K562 (cell line): ENCODE data around the gene PRPF18. TPM values are rescaled to one million over a fixed set of nuclear protein-coding genes. Genes with fewer than 3 reads are reported as not detected.

Source experiments
- ATAC-seq: fragments of 200-7000 bp; cut with Tn5 transposase; 3 replicates; pipeline ENCODE4 v1.9.1; 2020; ENCODE audit warnings: moderate library complexity
- BruUV-seq: library from RNA; stranded (reverse); fragments of 400-500 nt; replicated peaks from 2 replicates; lab custom pipeline; 2021; lab: Mats Ljungman, UMichigan
- CTCF ChIA-PET: fragments of 300-600 bp; formaldehyde crosslinking; extraction: SDS; loops from one replicate; lab custom pipeline; 2021; ENCODE audit warnings: low intra/inter-chr PET ratio; lab: Yijun Ruan, JAX
- POLR2A ChIA-PET: fragments of 300-600, 350-650 bp; sonication (Branson Sonifier 250); formaldehyde crosslinking; extraction: SDS; loops from one replicate; lab custom pipeline; 2021; ENCODE audit warnings: antibody characterized with exemption, inconsistent platforms; lab: Yijun Ruan, JAX
- DNase-seq, 4 experiments: peaks; one replicate each; pipeline versions ENCODE4 v3.0.0 to v3.0.0-alpha.2; 2011 to 2018; ENCODE audit warnings: low spot score in 3 of 4, mixed read lengths in 3 of 4; ENCODE audit errors: extremely low read depth in 1 of 4
- FAIRE-seq: peaks from 2 replicates; lab custom pipeline; 2011; peaks lifted over from hg19 to GRCh38; lab: Jason Lieb, UNC
- H2AFZ ChIP-seq: 2 replicates; pipeline ENCODE4 v1.6.0; 2011; ENCODE audit warnings: low read depth, low read length, control low read depth, inconsistent platforms
- H3K27ac ChIP-seq: fragments of 200-600 bp; 3 replicates; pipeline ENCODE4 v1.8.0; 2011; ENCODE audit warnings: low read depth, mild to moderate bottlenecking, control low read depth, inconsistent platforms, low read length, moderate library complexity, mixed read lengths; ENCODE audit errors: extremely low read depth
- H3K27me3 ChIP-seq, 2 experiments: fragments of 300-600 bp in 1 of 2; 2 replicates in 1 of 2; 3 replicates in 1 of 2; pipeline versions ENCODE4 v1.6.0 to v1.8.0; 2011; ENCODE audit warnings: inconsistent platforms in 2 of 2, low read length in 2 of 2, mild to moderate bottlenecking in 1 of 2, mixed read lengths in 1 of 2, moderate library complexity in 1 of 2; ENCODE audit not compliant: control insufficient read depth in 2 of 2, insufficient read depth in 2 of 2
- H3K36me3 ChIP-seq: fragments of 300-600 bp; 3 replicates; pipeline ENCODE4 v1.8.0; 2011; ENCODE audit warnings: mild to moderate bottlenecking, low read length, inconsistent platforms; ENCODE audit not compliant: control insufficient read depth, insufficient read depth
- H3K4me1 ChIP-seq, 2 experiments: fragments of 200-600 bp in 1 of 2; replicated peaks in 1 of 2; 2 replicates in 1 of 2; 3 replicates in 1 of 2; pipeline versions ENCODE4 v1.5.1 to v1.8.0; 2011; ENCODE audit warnings: inconsistent platforms in 2 of 2, low read length in 2 of 2, mild to moderate bottlenecking in 1 of 2, mixed read lengths in 1 of 2, moderate library complexity in 1 of 2; ENCODE audit not compliant: control insufficient read depth in 2 of 2, insufficient read depth in 2 of 2
- H3K4me2 ChIP-seq: 2 replicates; pipeline ENCODE4 v1.6.1; 2011; ENCODE audit warnings: low read length, control low read depth, inconsistent platforms, mixed read lengths; ENCODE audit not compliant: insufficient read depth
- H3K4me3 ChIP-seq: fragments of 200-600 bp; sonication (generic), shearing (Covaris generic); 2 replicates; pipeline ENCODE4 v1.5.1; 2016; ENCODE audit warnings: control low read depth, inconsistent platforms
- H3K79me2 ChIP-seq: fragments of 200-600 bp; 3 replicates; pipeline ENCODE4 v1.8.0; 2011; ENCODE audit warnings: low read length, inconsistent platforms; ENCODE audit not compliant: control insufficient read depth, insufficient read depth
- H3K9ac ChIP-seq, 2 experiments: 2 replicates each; pipeline versions ENCODE4 v1.6.0 to v1.6.1; 2011; ENCODE audit warnings: low read depth in 2 of 2, low read length in 2 of 2, control low read depth in 1 of 2, inconsistent platforms in 1 of 2, mild to moderate bottlenecking in 1 of 2, mixed read lengths in 1 of 2; ENCODE audit not compliant: insufficient read depth in 1 of 2
- H3K9me1 ChIP-seq: one replicate; pipeline ENCODE4 v1.6.0; 2011; ENCODE audit warnings: inconsistent platforms, mild to moderate bottlenecking, low read length, moderate library complexity; ENCODE audit not compliant: control insufficient read depth, insufficient read depth
- H3K9me3 ChIP-seq: replicated peaks from 2 replicates; pipeline ENCODE4 v1.5.1; 2011; ENCODE audit warnings: low read depth, low read length, inconsistent platforms; ENCODE audit not compliant: control insufficient read depth, insufficient read depth
- H4K20me1 ChIP-seq: replicated peaks from 2 replicates; pipeline ENCODE4 v1.6.1; 2011; ENCODE audit warnings: low read length, inconsistent platforms, mixed read lengths; ENCODE audit not compliant: control insufficient read depth, insufficient read depth
- ARID3A ChIP-seq: IDR thresholded peaks from 2 replicates; pipeline ENCODE4 v1.6.1; 2012; ENCODE audit warnings: low read depth, low read length, improper control_type of control experiment, borderline replicate concordance
- CHD2 ChIP-seq: IDR thresholded peaks from 2 replicates; pipeline ENCODE4 v1.6.1; 2011; ENCODE audit warnings: low read depth, low read length
- DMBX1 ChIP-seq: fragments of 250-450 bp; sonication (Bioruptor Pico); IDR thresholded peaks from 2 replicates; pipeline ENCODE4 v1.8.0; 2022; ENCODE audit warnings: inconsistent platforms, mild to moderate bottlenecking, moderate library complexity, borderline replicate concordance
- EP300 ChIP-seq: IDR thresholded peaks from 2 replicates; pipeline ENCODE4 v1.6.1; 2012; ENCODE audit warnings: low read length, improper control_type of control experiment
- HMBOX1 ChIP-seq: sonication (generic); IDR thresholded peaks from 2 replicates; pipeline ENCODE4 v1.6.1; 2016
- HOMEZ ChIP-seq: fragments of 250-450 bp; sonication (Bioruptor Pico); IDR thresholded peaks from 2 replicates; pipeline ENCODE4 v1.4.0; 2020; ENCODE audit warnings: mild to moderate bottlenecking, moderate library complexity
- KDM4B ChIP-seq, 2 experiments: fragments of 450-650 bp in 1 of 2; sonication (generic) in 1 of 2; IDR thresholded peaks; 2 replicates each; pipeline ENCODE4 v1.6.1; 2016 to 2017; ENCODE audit warnings: borderline replicate concordance in 2 of 2, antibody characterized with exemption in 1 of 2, low read depth in 1 of 2, mild to moderate bottlenecking in 1 of 2
- LARP7 ChIP-seq: fragments of 450-650 bp; IDR thresholded peaks from 2 replicates; pipeline ENCODE4 v1.6.1; 2016
- MIER1 ChIP-seq: fragments of 450-650 bp; IDR thresholded peaks from 2 replicates; pipeline ENCODE4 v1.6.1; 2016; ENCODE audit warnings: antibody characterized with exemption, mild to moderate bottlenecking, low read depth
- NFXL1 ChIP-seq: fragments of 450-650 bp; formaldehyde crosslinking; IDR thresholded peaks from 2 replicates; pipeline ENCODE4 v1.4.0; 2021; ENCODE audit warnings: mild to moderate bottlenecking
- NR2C2 ChIP-seq, 2 experiments: fragments of 200-800 bp in 1 of 2; sonication (Bioruptor generic) in 1 of 2; sonication (generic) in 1 of 2; formaldehyde crosslinking in 1 of 2; IDR thresholded peaks; 2 replicates each; pipeline versions ENCODE4 v1.6.1 to v1.8.0; 2016 to 2022; ENCODE audit warnings: mild to moderate bottlenecking in 1 of 2, missing compliant biosample characterization in 1 of 2, missing genetic modification characterization in 1 of 2, missing genetic modification reagents in 1 of 2
- ZBTB11 ChIP-seq, 3 experiments: fragments of 200-800 bp in 1 of 3; fragments of 250-450 bp in 1 of 3; fragments of 450-650 bp in 1 of 3; sonication (Bioruptor Pico) in 1 of 3; sonication (Bioruptor generic) in 1 of 3; formaldehyde crosslinking in 1 of 3; IDR thresholded peaks; 2 replicates each; pipeline versions ENCODE4 v1.6.1 to v1.8.0; 2016 to 2022; ENCODE audit warnings: mild to moderate bottlenecking in 2 of 3, missing genetic modification characterization in 2 of 3, missing compliant biosample characterization in 1 of 3, moderate library complexity in 1 of 3
- ZNF311 ChIP-seq: fragments of 250-450 bp; sonication (Bioruptor Pico); IDR thresholded peaks from 2 replicates; pipeline ENCODE4 v1.4.0; 2020; ENCODE audit warnings: mild to moderate bottlenecking, moderate library complexity
- WGBS: fragments of 100-300 bp; shearing (Covaris generic); methylation state at CpG from one replicate; pipeline ENCODE4 v1.1.6; 2016; ENCODE audit warnings: low coverage, mixed read lengths; ENCODE audit not compliant: insufficient coverage; ENCODE audit errors: missing lambda C conversion rate; 5-methylcytosine and 5-hydroxymethylcytosine counted together
- in situ Hi-C: fragments of 300-500 bp; cut with MboI; formaldehyde crosslinking; loops from 4 replicates; pipeline ENCODE4 v1.15.0; 2018; ENCODE audit warnings: inconsistent platforms, mixed read lengths
- intact Hi-C: fragments of 100-400 bp; cut with micrococcal nuclease; formaldehyde crosslinking; loops from 2 replicates; pipeline ENCODE4 v1.14.2; 2022
- polyA plus RNA-seq, 8 experiments: library from polyadenylated mRNA; depleted of rRNA in 4 of 8; stranded (reverse) in 5 of 8; unstranded in 3 of 8; fragments of >200 nt; fragmentation: Nextera tagmentation in 2 of 8; fragmentation: Illumina TruSeq in 1 of 8; extraction: Ambion mirVana in 2 of 8; extraction: Trizol in 1 of 8; gene quantifications; 2 replicates each; pipeline versions ENCODE4 v1.2.1 to v1.2.3, GENCODE V29; 2011 to 2014; ENCODE audit warnings: inconsistent platforms in 1 of 8, missing spikeins in 1 of 8
- total RNA-seq, 7 experiments: library from RNA; depleted of rRNA in 6 of 7; stranded (reverse); fragments of >200 nt in 6 of 7; fragmentation: Illumina TruSeq in 2 of 7; extraction: Trizol in 2 of 7; gene quantifications; 2 replicates each; pipeline versions ENCODE4 v1.2.1 to v1.2.3, GENCODE V29; 2011 to 2021; ENCODE audit warnings: low replicate concordance in 1 of 7

The PRPF18 gene
- total and polyA plus RNA-seq, 9 of the 15 experiments (the other 6 are each of a cell fraction or from before 2014, with no cell fraction given): 14.0 to 30.6 (median 23.1) TPM

GRCh38 chr10:13650961-13651360 is 64.2 kb downstream of the PRPF18 start:
- no TSS peak for BruUV-seq
- FAIRE-seq: no peak
- 0 out of 3 replicates have a peak, but pooled peaks cover 5% of the 10 kb centered on the region for H3K36me3 ChIP-seq
- H3K27me3 ChIP-seq: no peaks in the 10 kb centered on the region
- no peak for DNase-seq
- H2AFZ ChIP-seq: no peak overlapping the region
- H4K20me1 ChIP-seq: no peaks in the 10 kb centered on the region
- H3K9ac ChIP-seq: no peak overlapping the region
- WGBS: 27% methylated on average over 5 of the region's 5 CpGs
- H3K4me3 ChIP-seq: no peak overlapping the region
- no peaks in the 10 kb centered on the region for H3K79me2 ChIP-seq
- ChIA-PET CTCF (interaction anchor here (0.5 kb wide), 1 partner anchor 14 kb away, joined by 4 read pairs; no protein-coding TSS in a partner anchor), POLR2A (no interaction called here)
- in situ Hi-C loops: loop anchor here (5.0 kb wide), 1 partner anchor 116 kb away; no protein-coding TSS in a partner anchor
- no peaks in the 10 kb centered on the region for H3K4me1 ChIP-seq
- peaks cover 4% of the 10 kb centered on the region for H3K9me1 ChIP-seq
- no peak overlapping the region for H3K4me2 ChIP-seq
- no peak for ATAC-seq
- intact Hi-C loops: no loop called here
- H3K27ac ChIP-seq: no peak overlapping the region
- TF ChIP-seq ARID3A: no peak
- TF ChIP-seq DMBX1 (CRISPR knock-in tag): no peak
- no peak for TF ChIP-seq HOMEZ (CRISPR knock-in tag)
- no peak for TF ChIP-seq EP300
- no peak for TF ChIP-seq CHD2
- no peak for TF ChIP-seq LARP7
- no peak for TF ChIP-seq NFXL1 (CRISPR knock-in tag)
- TF ChIP-seq ZBTB11 (CRISPR knock-in tag; IDR thresholded peaks at IDR 0.05): no peak
- no peak for TF ChIP-seq ZNF311 (CRISPR knock-in tag)
- TF ChIP-seq NR2C2 (CRISPR knock-in tag; IDR thresholded peaks at IDR 0.05): no peak
- TF ChIP-seq NR2C2 (tag; IDR thresholded peaks at IDR 0.05): no peak
- TF ChIP-seq KDM4B (IDR thresholded peaks at IDR 0.05; ENCODE audit: borderline replicate concordance in 2 of 2, low read depth in 1 of 2): no peak
- TF ChIP-seq MIER1: no peak
- TF ChIP-seq HMBOX1: no peak
- no peaks in the 10 kb centered on the region for H3K9me3 ChIP-seq
